Neural cell (in vitro differentiated cells): Measurements from ENCODE around the gene C3.

Experiments used
- CTCF ChIP-seq: fragments of 450-650 bp; IDR thresholded peaks from 2 replicates; pipeline ENCODE4 v1.5.1; 2014; ENCODE audit warnings: antibody characterized with exemption, mild to moderate bottlenecking, moderate library complexity; ENCODE audit not compliant: poor library complexity, severe bottlenecking
- EP300 ChIP-seq: fragments of 450-650 bp; conservative IDR thresholded peaks from 2 replicates; pipeline ENCODE4 v1.6.1; 2014; ENCODE audit warnings: antibody characterized with exemption, mild to moderate bottlenecking, moderate library complexity; ENCODE audit not compliant: poor library complexity, severe bottlenecking
- EZH2 ChIP-seq: fragments of 200-600, 300-800 bp; shearing (Covaris generic), sonication (generic); IDR thresholded peaks from 2 replicates; pipeline ENCODE4 v1.6.1; 2014; ENCODE audit warnings: antibody characterized with exemption, low read length, borderline replicate concordance, mild to moderate bottlenecking; ENCODE audit not compliant: insufficient read depth, poor library complexity, severe bottlenecking
- POLR2AphosphoS5 ChIP-seq: IDR thresholded peaks from 2 replicates; pipeline ENCODE4 v1.6.1; 2012
- RAD21 ChIP-seq: fragments of 450-650 bp; conservative IDR thresholded peaks from 2 replicates; pipeline ENCODE4 v1.6.1; 2014; ENCODE audit warnings: antibody characterized with exemption, mild to moderate bottlenecking, moderate library complexity
- TAF1 ChIP-seq: IDR thresholded peaks from 2 replicates; pipeline ENCODE4 v1.6.1; 2012; ENCODE audit warnings: low read depth
- TF ChIP-seq, protein P1 (sequence below): IDR thresholded peaks from 2 replicates; pipeline ENCODE4 v1.6.1; 2012; ENCODE audit warnings: borderline replicate concordance

GRCh38 chr19:6644796-6645195, 75.7 kb downstream of the C3 start:
- TF ChIP-seq POLR2AphosphoS5 (no peak), CTCF (no peak), EZH2 (no peak), TAF1 (no peak), EP300 (no peak), RAD21 (no peak)
- TF ChIP-seq, protein P1, sequence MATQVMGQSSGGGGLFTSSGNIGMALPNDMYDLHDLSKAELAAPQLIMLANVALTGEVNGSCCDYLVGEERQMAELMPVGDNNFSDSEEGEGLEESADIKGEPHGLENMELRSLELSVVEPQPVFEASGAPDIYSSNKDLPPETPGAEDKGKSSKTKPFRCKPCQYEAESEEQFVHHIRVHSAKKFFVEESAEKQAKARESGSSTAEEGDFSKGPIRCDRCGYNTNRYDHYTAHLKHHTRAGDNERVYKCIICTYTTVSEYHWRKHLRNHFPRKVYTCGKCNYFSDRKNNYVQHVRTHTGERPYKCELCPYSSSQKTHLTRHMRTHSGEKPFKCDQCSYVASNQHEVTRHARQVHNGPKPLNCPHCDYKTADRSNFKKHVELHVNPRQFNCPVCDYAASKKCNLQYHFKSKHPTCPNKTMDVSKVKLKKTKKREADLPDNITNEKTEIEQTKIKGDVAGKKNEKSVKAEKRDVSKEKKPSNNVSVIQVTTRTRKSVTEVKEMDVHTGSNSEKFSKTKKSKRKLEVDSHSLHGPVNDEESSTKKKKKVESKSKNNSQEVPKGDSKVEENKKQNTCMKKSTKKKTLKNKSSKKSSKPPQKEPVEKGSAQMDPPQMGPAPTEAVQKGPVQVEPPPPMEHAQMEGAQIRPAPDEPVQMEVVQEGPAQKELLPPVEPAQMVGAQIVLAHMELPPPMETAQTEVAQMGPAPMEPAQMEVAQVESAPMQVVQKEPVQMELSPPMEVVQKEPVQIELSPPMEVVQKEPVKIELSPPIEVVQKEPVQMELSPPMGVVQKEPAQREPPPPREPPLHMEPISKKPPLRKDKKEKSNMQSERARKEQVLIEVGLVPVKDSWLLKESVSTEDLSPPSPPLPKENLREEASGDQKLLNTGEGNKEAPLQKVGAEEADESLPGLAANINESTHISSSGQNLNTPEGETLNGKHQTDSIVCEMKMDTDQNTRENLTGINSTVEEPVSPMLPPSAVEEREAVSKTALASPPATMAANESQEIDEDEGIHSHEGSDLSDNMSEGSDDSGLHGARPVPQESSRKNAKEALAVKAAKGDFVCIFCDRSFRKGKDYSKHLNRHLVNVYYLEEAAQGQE = no peak
